Right lobe of liver (tissue), 4 donors: ENCODE measurements around the gene CRLF2.

Experiments used
- CTCF ChIP-seq, 4 donors: fragments of 200-600 bp in 3 of 4; fragments of 450-650 bp in 1 of 4; IDR thresholded peaks; one replicate each; pipeline versions ENCODE4 v1.5.1 to v1.8.0; 2016 to 2022; ENCODE audit warnings: antibody characterized with exemption in 4 of 4, mild to moderate bottlenecking in 2 of 4
- POLR2A ChIP-seq: fragments of 450-650 bp; IDR thresholded peaks from one replicate; pipeline ENCODE4 v1.6.1; 2017; ENCODE audit warnings: antibody characterized with exemption, mild to moderate bottlenecking
- donor health status: DM: no; HTN: no; CAD: no.
- donor health status: DM: no; HTN: no; CAD: no.
- donor health status: DM: no; HTN: yes; CAD: no.

- TF ChIP-seq CTCF (IDR thresholded peaks at IDR 0.05) (no peak), POLR2A (no peak)
Observed at GRCh38 chrX:1159548-1159947, 52.9 kb downstream of the CRLF2 start.
